ENCODE results near the gene FANCM.
A peak's percentile ranks its signal among the peaks of the same experiment; 100 is the strongest.
"Not testable (repeated sequence)": the region's sequence is repeated elsewhere in the genome, so short reads cannot be mapped to it uniquely, and the experiment has no call there.

The FANCM gene

DNA sequence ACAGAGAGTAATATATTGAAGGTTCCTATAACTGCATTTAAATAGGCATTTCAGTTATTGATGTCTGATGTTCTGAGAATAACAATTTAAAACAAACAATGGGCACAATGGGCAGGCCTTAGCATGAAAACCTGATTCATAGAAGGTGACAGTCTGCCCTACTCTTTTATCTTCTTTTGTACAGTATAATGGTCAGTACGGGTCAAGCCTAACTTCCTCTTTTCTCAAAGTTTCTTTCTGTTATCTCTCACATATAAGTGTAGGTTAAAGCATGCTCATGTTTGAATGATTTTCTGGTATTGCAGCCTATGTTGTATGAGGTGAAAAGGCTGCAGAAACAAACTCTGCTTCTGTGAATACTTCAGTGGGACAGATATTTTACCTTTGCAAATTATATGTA is 15.6 kb upstream of the FANCM start:
- no peaks in the 10 kb centered on the region for H3K4me1 ChIP-seq (ENCODE audit: control insufficient read depth, insufficient read depth, low read length, poor library complexity, severe bottlenecking)
- H3K36me3 ChIP-seq (ENCODE audit: control insufficient read depth, insufficient read depth, low read length) = peaks cover 83% of the 10 kb centered on the region
- no peak overlapping the region for H3K27ac ChIP-seq (ENCODE audit: low read depth, low read length, severe bottlenecking)
- no CpG with 5 or more reads among the region's 1 CpG for WGBS, 2 experiments (ENCODE audit: insufficient coverage in 2 of 2)
- no peak overlapping the region for H3K4me3 ChIP-seq (ENCODE audit: extremely low read depth, insufficient read depth, low read length, poor library complexity, severe bottlenecking)
- H3K9me3 ChIP-seq (ENCODE audit: control insufficient read depth, low read length) = no peaks in the 10 kb centered on the region

DNA sequence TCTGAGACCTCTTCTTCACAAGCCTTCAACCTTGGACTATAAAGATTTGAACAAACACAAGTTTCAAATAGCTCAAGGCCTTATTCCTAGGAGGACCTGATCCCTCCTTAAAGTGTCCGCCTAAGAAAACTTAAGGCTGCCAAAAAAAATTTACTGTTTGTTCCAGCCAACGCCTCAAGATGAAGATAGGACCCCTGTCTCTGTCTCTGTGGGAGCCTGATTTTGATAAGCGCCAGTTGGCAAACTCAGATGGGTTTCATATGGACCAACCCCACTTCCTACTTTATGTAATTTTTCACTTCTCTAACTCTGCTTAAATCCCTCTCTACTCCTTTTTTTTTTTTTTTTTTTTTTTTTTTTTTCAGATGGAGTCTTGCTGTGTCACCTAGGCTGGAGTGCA is 12.5 kb upstream of the FANCM start:
- Histone ChIP-seq H3K4me1 (ENCODE audit: control insufficient read depth, insufficient read depth, low read length, poor library complexity, severe bottlenecking) (no peaks in the 10 kb centered on the region), H3K4me3 (ENCODE audit: extremely low read depth, insufficient read depth, low read length, poor library complexity, severe bottlenecking) (no peak overlapping the region), H3K9me3 (ENCODE audit: control insufficient read depth, low read length) (no peaks in the 10 kb centered on the region), H3K27ac (ENCODE audit: low read depth, low read length, severe bottlenecking) (no peak overlapping the region), H3K36me3 (ENCODE audit: control insufficient read depth, insufficient read depth, low read length) (peaks cover 76% of the 10 kb centered on the region)
- 100% methylated on average over 1 to 2 of the region's 3 CpGs for WGBS, 2 experiments (ENCODE audit: insufficient coverage in 2 of 2)

DNA sequence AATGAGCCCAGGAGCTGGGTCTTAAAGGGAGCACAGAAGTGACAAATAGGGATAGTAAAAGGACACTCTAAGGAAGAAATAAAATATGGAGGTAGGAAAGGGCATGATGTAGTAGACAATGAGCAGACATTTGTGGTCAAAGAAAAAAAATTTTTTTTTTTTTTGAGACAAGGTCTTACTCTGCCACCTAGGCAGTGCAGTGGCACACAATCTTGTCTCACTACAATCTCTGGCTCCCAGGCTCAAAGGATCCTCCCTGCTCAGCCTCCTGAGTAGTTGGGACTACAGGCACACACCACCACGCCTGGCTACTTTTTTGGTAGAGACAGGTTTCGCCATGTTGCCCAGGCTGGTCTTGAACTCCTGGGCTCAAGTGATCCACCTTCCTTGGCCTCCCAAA is 10.0 kb upstream of the FANCM start:
- Histone ChIP-seq H3K36me3 (ENCODE audit: control insufficient read depth, insufficient read depth, low read length) (peaks cover 69% of the 10 kb centered on the region), H3K27ac (ENCODE audit: low read depth, low read length, severe bottlenecking) (no peak overlapping the region), H3K4me3 (ENCODE audit: extremely low read depth, insufficient read depth, low read length, poor library complexity, severe bottlenecking) (no peak overlapping the region), H3K4me1 (ENCODE audit: control insufficient read depth, insufficient read depth, low read length, poor library complexity, severe bottlenecking) (no peaks in the 10 kb centered on the region), H3K9me3 (ENCODE audit: control insufficient read depth, low read length) (no peaks in the 10 kb centered on the region)
- 93 to 100% methylated on average over 2 of the region's 2 CpGs for WGBS, 2 experiments (ENCODE audit: insufficient coverage in 2 of 2)

GRCh38 chr14:45128963-45129629 is 6.6 kb upstream of the FANCM start:
- Histone ChIP-seq H3K27ac (ENCODE audit: low read depth, low read length, severe bottlenecking) (no peak overlapping the region), H3K9me3 (ENCODE audit: control insufficient read depth, low read length) (no peaks in the 10 kb centered on the region), H3K4me3 (ENCODE audit: extremely low read depth, insufficient read depth, low read length, poor library complexity, severe bottlenecking) (no peak overlapping the region), H3K36me3 (ENCODE audit: control insufficient read depth, insufficient read depth, low read length) (peaks cover 56% of the 10 kb centered on the region), H3K4me1 (ENCODE audit: control insufficient read depth, insufficient read depth, low read length, poor library complexity, severe bottlenecking) (no peaks in the 10 kb centered on the region)
- no CpG with 5 or more reads among the region's 1 CpG for WGBS, 2 experiments (ENCODE audit: insufficient coverage in 2 of 2)

- Histone ChIP-seq H3K9me3 (ENCODE audit: control insufficient read depth, low read length) (no peaks in the 10 kb centered on the region), H3K27ac (ENCODE audit: low read depth, low read length, severe bottlenecking) (peak overlapping the region; percentile 96), H3K36me3 (ENCODE audit: control insufficient read depth, insufficient read depth, low read length) (peaks cover 19% of the 10 kb centered on the region), H3K4me1 (ENCODE audit: control insufficient read depth, insufficient read depth, low read length, poor library complexity, severe bottlenecking) (peaks cover 6% of the 10 kb centered on the region), H3K4me3 (ENCODE audit: extremely low read depth, insufficient read depth, low read length, poor library complexity, severe bottlenecking) (peak overlapping the region; percentile 82)
- 0 to 3% methylated on average over 5 of the region's 9 CpGs for WGBS, 2 experiments (ENCODE audit: insufficient coverage in 2 of 2)
These were observed 2.1 kb upstream of the FANCM start for GRCh38 chr14:45133683-45134050.

- 0 to 1% methylated on average over 35 to 52 of the region's 53 CpGs for whole genome bisulfite sequencing, 2 experiments (ENCODE audit: insufficient coverage in 2 of 2)
- H3K27ac ChIP-seq (ENCODE audit: low read depth, low read length, severe bottlenecking) = peak within 1 kb of the TSS; percentile 96
These were observed 1.4 kb upstream of the FANCM start, which contains the start of gene FKBP3 for GRCh38 chr14:45134051-45134958. Gene FKBP3 (minus strand): TSS chr14:45134481. CDS start chr14:45134456, 25 bp downstream.

DNA sequence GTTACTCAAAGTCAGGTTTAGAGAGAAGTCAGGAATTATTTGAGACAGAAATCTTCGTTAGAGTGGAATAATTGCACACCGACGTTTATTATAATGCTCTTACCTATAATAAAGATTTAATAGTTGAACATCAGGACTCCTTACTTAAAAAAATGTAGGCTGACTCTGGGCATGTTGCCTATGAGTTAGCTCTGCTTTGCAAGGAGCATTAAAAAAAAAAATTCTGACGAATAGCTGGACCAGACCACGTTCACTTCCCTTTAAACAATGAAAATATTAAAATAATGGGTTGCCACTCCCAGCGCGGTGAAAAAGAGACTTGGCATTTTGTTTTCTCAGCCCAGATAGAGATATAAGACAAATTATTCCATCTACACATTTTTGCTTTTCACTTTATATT is 574 bp upstream of the FANCM start:
- Histone ChIP-seq H3K27ac (ENCODE audit: low read depth, low read length, severe bottlenecking) (peak overlapping the region; percentile 96), H3K9me3 (ENCODE audit: control insufficient read depth, low read length) (no peaks in the 10 kb centered on the region), H3K4me3 (ENCODE audit: extremely low read depth, insufficient read depth, low read length, poor library complexity, severe bottlenecking) (peak overlapping the region; percentile 82), H3K36me3 (ENCODE audit: control insufficient read depth, insufficient read depth, low read length) (peaks cover 9% of the 10 kb centered on the region), H3K4me1 (ENCODE audit: control insufficient read depth, insufficient read depth, low read length, poor library complexity, severe bottlenecking) (peaks cover 6% of the 10 kb centered on the region)
- WGBS, 2 experiments (ENCODE audit: insufficient coverage in 2 of 2) = 0% methylated on average over 4 of the region's 7 CpGs; no CpG with 5 or more reads in 1 of the 2 experiments

More at GRCh38 chr14:45134051-45134958, 1.4 kb upstream of the FANCM start, which contains the start of gene FKBP3:
- Histone ChIP-seq H3K9me3 (ENCODE audit: control insufficient read depth, low read length) (no peaks in the 10 kb centered on the region), H3K4me3 (ENCODE audit: extremely low read depth, insufficient read depth, low read length, poor library complexity, severe bottlenecking) (peak within 1 kb of the TSS; percentile 82), H3K36me3 (ENCODE audit: control insufficient read depth, insufficient read depth, low read length) (peaks cover 15% of the 10 kb centered on the region), H3K4me1 (ENCODE audit: control insufficient read depth, insufficient read depth, low read length, poor library complexity, severe bottlenecking) (peaks cover 6% of the 10 kb centered on the region)

GRCh38 chr14:45136399-45136798 is 669 bp downstream of the FANCM start:
- H3K27ac ChIP-seq (ENCODE audit: low read depth, low read length, severe bottlenecking) = peak overlapping the region; percentile 63
- no peaks in the 10 kb centered on the region for H3K9me3 ChIP-seq (ENCODE audit: control insufficient read depth, low read length)
- peaks cover 6% of the 10 kb centered on the region for H3K4me1 ChIP-seq (ENCODE audit: control insufficient read depth, insufficient read depth, low read length, poor library complexity, severe bottlenecking)
- peaks cover 13% of the 10 kb centered on the region for H3K36me3 ChIP-seq (ENCODE audit: control insufficient read depth, insufficient read depth, low read length)
- 0% methylated on average over 1 to 3 of the region's 7 CpGs for WGBS, 2 experiments (ENCODE audit: insufficient coverage in 2 of 2)
- peak overlapping the region; percentile 82 for H3K4me3 ChIP-seq (ENCODE audit: extremely low read depth, insufficient read depth, low read length, poor library complexity, severe bottlenecking)

DNA sequence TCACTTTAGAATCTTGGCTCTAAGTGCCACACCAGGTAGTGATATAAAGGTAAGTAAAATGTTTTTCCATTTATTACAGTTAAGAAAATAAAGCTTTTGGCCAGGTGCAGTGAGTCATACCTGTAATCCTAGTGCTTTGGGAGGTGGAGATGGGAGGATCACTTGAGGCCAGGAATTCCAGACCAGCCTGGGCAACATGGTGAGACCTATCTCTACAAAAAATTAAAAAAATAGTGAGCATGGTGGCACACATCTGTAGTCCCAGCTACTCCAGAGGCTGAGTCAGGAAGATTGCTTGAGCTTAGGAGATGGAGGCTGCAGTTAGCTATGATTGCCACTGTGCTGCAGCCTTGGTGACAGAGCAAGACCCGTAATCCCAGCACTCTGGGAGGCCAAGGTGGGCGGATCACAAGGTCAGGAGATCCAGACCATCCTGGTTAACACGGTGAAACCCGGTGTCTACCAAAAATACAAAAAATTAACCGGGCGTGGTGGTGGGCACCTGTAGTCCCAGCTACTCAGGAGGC is 5.0 kb downstream of the FANCM start:
- H3K36me3 ChIP-seq (ENCODE audit: control insufficient read depth, insufficient read depth, low read length) = peaks cover 19% of the 10 kb centered on the region
- no peak overlapping the region for H3K27ac ChIP-seq (ENCODE audit: low read depth, low read length, severe bottlenecking)
- no peak overlapping the region for H3K4me3 ChIP-seq (ENCODE audit: extremely low read depth, insufficient read depth, low read length, poor library complexity, severe bottlenecking)
- WGBS, 2 experiments (ENCODE audit: insufficient coverage in 2 of 2) = 93 to 94% methylated on average over 6 of the region's 6 CpGs
- H3K9me3 ChIP-seq (ENCODE audit: control insufficient read depth, low read length) = no peaks in the 10 kb centered on the region
- peaks cover 6% of the 10 kb centered on the region for H3K4me1 ChIP-seq (ENCODE audit: control insufficient read depth, insufficient read depth, low read length, poor library complexity, severe bottlenecking)

DNA sequence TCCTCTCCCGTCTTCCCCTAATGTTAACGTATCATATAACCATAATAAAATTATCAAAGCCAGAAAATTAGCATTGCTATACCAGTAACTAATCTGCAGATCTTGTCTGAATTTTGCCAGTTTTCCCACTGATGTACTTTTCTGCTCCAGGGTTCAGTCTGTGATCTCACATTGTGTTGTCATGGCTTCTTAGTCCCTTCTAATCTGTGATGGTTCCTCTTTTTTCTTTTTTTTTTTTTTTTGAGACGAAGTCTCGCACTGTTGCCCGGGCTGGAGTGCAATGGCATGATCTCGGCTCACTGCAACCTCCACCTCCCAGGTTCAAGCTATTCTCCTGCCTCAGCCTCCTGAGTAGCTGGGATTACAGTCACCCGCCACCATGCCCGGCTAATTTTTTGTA is 6.4 kb downstream of the FANCM start:
- H3K9me3 ChIP-seq (ENCODE audit: control insufficient read depth, low read length); H3K4me3 ChIP-seq (ENCODE audit: extremely low read depth, insufficient read depth, low read length, poor library complexity, severe bottlenecking); H3K4me1 ChIP-seq (ENCODE audit: control insufficient read depth, insufficient read depth, low read length, poor library complexity, severe bottlenecking); H3K27ac ChIP-seq (ENCODE audit: low read depth, low read length, severe bottlenecking): not testable (repeated sequence)
- WGBS, 2 experiments (ENCODE audit: insufficient coverage in 2 of 2) = 100% methylated on average over 4 of the region's 8 CpGs
- H3K36me3 ChIP-seq (ENCODE audit: control insufficient read depth, insufficient read depth, low read length) = peaks cover 19% of the 10 kb centered on the region

All from mesodermal cell (in vitro differentiated cells).